ENCODE measurements around the gene FBXL7.

DNA sequence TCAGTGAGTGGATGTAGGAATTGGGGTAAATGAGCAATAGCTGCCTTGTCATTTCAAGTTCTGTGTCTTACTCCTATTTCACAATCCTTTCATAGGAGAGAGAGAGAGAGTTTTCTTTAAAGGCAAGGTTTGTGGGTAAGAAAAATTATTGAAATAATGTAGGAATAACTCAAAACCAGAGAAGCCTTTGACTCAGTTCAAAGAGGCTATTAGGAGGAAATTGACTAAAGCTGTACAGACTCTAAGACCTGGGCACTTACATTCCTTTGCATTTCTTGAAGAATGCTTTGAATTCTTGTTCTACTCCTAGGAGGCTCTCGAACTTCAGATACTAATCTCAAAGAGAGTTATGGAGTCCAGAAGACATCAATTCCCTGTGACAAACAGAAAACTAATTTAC is 257.1 kb downstream of the FBXL7 start:
- TF ChIP-seq ZBTB7A (IDR thresholded peaks at IDR 0.05; ENCODE audit: low read depth) (no peak), NFIC (IDR thresholded peaks at IDR 0.05) (no peak), EP300 (IDR thresholded peaks at IDR 0.05; ENCODE audit: borderline replicate concordance) (no peak), YY1 (IDR thresholded peaks at IDR 0.05; ENCODE audit: low read depth) (no peak)

All from Ishikawa (cell line).